HG03565 (cell line): ENCODE measurements around the gene NEDD4L.

Experiments
- ATAC-seq: cut with Tn5 transposase; IDR thresholded peaks from one replicate; pipeline ENCODE4 v1.9.1; 2021; ENCODE audit warnings: mild to moderate bottlenecking, moderate library complexity; ENCODE audit not compliant: unreplicated experiment

NEDD4L gene

DNA sequence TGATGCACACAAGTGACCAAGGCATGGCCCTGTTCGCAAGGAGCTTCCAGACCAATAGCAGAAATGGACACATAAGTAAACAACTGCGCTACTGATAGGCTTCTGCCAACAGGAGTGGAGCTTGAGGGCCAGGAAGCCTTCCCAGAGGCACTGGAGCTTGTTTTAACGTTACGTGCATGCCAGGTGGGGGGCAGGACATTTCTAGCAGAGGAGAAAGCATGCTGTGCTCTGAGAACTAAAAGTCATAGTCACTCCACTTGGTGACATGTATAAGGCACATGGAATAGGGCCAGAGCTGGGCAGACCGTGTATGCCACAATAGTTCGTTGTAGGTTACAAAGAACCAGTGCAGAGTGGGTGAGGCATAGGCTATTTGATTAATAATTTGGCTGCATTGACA lies 184.2 kb downstream of the NEDD4L start:
- ATAC-seq, result no peak

DNA sequence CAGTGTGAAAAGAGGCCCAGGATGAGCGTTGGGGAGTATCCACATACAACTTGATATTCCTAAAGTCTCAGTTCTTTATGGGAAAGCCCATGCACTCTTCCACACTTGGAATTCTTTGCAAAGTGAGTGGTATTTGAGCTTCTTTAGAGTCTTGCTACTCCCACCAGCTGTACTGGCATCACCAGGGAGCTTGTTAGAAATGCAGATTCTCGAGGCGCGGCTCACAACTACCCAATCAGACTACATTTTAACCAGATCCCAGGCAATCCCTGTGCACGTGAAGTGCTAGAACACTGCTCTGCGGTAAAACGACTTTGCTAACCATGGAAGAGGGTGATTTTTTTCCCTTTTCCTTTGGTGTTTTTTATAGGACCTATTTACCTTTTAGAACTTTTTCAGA lies 184.7 kb downstream of the NEDD4L start:
- ATAC-seq, result no peak

DNA sequence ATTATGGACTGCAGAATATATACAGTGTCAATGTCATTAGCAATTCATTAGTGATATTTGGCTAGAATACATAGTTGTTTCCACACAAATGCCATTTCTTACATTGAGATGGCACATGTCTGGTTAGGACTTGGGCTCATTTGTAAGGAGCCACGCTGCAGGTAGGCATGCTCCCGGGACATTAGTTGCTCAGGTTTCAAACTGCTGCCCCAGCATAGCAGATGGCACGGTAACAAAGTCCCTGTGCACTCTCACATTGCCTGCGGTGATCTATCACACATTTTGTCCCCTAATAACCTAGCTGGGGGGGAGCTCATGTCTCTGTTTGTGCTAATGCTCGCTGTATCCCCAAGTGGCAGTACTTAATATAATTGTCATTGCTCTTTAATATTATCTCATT lies 185.1 kb downstream of the NEDD4L start:
- ATAC-seq, result no peak

DNA sequence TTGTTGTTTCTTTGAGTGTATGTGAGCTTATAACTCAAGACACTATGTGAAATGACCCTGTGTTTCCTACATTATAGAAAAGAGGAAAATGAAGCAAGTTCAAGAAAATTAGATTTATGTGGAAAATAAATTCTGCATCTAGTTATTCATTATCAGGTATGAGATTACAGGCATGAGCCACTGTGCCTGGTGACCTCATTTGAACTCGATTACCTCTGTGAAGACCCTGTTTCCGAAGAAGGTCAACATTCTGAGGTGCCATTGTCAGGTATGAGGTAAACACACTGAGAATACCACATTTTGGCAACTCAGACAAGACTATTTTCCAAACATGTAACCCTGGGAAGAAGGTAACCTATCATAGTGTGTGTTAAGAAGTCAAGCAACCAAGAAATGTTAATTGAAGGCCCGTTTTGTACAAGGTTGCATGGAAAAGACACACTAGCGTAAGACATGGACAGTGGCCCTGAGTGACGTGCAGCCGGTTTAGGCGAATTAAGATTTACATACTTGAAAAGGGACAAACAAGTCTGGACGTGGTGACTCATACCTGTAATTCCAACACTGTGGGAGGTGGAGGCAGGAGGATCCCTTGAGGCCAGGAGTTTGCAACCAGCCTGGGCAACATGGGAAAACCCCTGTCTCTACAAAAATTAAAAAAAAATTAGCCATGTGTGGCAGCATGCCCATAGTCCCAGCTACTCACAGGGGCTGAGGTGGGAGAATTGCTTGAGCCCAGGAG lies 186.6 kb downstream of the NEDD4L start:
- no peak for ATAC-seq

DNA sequence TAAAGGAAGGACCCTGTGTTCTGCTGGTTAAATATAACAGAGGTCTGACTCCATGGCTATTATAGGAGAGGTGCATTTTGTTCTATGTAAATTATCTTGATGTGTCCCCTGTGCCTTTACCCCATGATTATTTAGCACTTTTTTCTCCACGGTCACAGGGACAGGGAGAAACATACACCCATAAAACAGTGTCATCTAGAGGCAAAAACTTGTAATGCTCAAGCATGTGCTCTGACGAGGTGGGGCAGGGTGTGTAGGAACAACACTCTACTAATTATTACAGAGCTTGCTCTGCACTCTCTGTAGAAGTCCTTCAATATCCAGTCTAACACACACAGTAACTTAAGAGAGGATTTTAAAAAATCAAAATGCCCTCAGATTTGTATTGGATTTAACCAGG lies 187.9 kb downstream of the NEDD4L start:
- no peak for ATAC-seq

DNA sequence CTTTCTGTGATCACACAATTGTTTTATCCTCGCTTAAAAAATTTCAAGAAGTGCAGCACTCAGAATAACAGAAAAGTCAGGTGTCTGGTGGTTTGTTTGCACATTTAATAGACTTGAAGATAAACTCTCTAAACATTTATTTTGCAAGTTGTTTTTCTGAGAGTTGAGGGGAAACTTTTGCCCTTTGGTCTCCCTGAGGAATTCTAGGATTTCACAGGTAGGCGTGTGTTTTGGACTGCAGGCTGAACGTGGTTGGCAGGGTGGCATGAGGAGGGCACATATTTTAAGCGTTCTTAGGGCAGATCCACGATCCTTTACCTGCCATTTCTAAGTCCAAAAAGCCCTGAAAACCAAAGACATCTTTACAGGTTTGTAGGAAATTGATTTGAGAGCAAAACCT lies 188.6 kb downstream of the NEDD4L start:
- ATAC-seq, result no peak

DNA sequence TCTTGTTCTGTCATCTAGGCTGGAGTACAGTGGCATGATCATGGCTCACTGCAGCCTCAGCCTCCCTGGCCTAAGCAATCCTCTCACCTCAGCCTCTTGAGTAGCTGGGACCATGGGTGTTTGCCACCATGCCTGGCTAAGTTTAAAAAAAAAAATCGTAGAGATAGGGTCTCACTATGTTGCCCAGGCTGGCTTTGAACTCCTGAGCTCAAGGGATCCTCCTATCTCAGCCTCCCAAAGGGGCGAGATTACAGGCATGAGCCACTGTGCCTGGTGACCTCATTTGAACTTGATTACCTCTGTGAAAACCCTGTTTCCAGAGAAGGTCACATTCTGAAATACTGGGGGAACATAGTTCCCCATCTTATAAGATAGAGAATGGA lies 190.3 kb downstream of the NEDD4L start:
- no peak for ATAC-seq

DNA sequence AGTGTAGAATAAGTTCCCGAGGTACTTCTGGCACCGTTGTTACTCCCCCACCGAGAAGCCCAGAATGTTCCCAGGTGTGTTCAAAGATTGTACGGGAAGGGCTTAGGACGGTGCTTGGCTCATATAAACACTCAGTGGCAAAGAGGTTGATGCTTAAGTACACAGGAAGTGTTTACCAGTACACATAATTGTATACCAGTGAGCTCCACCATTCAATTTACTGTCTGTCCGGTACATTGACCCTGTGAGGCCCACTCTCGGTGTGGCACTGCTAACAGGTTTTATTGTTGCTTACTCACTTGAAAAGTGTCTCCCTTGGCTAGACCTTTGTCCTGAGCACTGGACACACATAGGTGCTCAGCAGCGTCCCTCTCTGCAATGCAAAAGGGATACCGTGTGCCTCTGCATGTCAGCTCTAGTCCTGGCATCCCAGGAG lies 191.0 kb downstream of the NEDD4L start:
- ATAC-seq, result no peak

DNA sequence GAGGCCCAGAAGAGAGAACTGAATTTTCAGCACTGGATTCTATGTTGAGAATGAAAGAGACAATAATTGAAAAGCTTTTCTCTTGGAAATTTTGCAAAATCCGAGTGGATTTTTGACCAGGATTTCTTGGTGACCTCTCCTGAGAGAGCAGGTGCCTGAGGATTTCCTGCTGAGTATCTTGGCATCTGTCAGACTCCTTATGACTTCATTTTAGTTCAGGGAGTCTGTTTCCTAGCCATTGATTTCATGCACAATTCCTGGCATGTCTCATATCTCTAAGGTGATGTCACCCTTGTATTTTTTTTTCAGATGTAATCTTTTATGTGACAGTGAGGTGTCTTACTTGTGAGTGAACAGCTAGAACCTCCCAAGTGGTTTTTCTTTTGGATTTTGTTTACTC lies 195.9 kb downstream of the NEDD4L start:
- ATAC-seq, result no peak

DNA sequence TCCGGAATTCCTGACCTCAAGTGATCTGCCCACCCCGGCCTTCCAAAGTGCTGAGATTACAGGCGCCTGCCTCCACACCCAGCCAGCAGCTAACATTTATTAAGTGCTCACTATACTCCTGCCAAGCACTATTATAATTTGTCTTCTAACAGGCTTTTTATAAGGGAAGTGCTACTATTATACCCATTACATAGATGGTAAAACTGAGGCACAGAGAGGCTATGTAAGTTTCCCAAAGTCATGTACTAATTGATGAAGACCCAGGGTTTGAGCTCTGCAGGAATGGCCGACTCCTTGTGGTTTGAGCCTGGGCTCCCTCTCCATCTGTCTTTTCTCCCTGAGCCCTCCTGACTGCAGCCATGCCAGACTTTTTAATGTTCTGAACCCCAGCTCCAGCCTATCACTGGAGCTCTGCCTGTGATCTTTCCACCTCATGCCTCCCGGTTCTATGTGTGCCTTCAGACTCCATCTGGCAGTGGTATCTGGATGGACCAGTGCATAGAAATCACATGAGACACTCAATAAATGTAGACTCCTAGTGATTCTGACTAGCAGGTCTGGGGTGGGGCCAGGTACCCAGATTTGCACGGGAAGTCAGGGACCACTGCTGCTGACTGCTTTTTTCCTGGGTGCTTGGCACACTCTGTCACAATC lies 197.1 kb downstream of the NEDD4L start:
- no peak for ATAC-seq

DNA sequence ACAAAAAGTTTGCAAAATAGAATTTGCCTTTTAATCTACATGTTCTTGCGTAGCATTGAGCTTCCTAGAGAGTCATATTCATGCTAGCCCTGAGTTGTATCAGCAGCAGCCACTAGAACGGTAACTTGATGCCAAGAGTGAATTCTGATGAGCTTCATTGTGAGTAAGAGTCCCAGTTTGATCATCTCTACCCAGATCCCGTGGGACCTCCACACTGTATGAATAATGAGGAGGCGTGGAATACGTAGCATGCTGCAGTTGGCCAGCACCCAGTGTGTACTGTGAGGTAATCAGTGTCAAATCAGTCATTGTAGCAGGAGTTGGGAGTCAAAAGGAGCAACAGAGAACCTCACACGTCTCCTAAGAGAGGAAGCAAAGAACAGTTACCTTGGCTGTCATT lies 197.9 kb downstream of the NEDD4L start:
- no peak for ATAC-seq

DNA sequence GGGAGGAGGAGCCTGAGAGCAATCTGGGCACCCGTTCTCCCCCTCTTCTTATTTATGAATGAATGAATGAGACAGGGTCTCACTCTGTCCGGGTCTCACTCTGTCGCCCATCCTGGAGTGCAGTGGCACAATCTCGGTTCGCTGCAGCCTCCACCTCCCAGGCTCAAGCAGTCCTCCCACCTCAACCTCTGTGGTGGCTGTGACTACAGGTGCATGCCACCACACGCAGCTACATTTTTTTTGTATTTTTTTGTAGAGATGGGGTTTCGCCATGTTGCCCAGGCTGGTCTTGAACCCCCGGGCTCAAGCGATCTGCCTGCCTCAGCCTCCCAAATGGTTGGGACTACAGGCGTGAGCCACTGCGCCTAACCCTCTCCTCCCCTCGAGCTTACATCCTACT lies 198.4 kb downstream of the NEDD4L start:
- no peak for ATAC-seq

DNA sequence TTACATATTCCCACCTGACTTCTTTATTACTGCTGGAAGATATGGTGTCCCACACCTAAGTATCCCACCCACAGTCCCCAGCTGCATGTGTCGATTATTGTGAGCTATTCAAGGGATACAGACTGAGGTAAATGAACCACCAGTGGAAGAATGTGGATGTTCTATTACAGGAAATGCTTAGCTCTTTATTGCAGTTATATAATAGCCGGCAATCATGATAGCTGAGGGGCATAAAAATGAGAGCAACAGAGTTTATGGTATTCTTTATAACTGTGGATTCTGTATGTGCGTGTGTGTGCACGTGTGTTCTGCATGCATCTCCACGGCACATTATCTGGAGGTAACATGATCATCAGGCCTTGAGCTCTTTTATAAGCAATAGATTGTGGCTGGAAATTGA lies 198.9 kb downstream of the NEDD4L start:
- no peak for ATAC-seq

DNA sequence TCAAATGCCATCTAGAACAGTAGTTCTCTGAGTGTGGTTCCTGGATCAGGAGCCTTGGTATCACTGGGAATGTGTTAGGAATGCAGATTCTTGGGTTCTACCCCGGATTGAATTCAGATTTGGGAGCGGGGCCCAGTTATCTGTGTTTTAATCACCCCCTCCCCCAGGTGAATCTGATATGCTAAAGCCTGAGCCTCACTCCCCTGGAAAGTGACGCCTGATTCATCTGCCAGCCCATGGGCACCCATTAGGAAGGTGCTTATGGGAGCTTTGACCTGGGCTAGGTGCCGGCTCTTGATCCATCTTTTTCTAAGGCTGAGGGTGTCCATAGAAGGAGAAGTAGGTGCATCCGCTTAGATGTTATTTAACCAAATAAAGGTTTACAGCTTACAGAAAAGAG lies 199.4 kb downstream of the NEDD4L start:
- no peak for ATAC-seq

DNA sequence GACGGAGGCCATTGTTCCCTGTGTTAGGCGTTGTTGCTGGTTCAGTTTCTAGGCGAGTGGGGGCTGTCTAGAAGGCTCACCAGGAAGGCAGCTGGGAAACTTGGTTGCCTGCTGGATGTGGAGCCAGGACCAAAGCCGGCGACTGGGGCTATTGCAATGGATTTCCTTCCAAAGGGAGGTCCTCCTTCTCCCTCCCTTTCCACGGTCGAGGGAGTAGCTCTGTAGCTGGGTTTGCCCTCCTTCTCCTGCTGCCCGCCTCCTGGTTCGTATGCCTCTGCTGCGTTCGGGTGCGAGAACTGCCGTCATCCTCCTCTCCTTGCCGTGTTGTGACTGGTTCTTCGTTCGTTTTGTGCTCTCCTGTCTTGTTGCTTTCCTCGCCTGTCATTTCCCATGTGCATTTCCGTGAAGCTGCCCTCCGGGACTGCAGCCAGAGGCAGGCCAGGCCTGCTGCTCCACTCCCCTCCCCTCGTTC lies 203.4 kb downstream of the NEDD4L start:
- no peak for ATAC-seq

DNA sequence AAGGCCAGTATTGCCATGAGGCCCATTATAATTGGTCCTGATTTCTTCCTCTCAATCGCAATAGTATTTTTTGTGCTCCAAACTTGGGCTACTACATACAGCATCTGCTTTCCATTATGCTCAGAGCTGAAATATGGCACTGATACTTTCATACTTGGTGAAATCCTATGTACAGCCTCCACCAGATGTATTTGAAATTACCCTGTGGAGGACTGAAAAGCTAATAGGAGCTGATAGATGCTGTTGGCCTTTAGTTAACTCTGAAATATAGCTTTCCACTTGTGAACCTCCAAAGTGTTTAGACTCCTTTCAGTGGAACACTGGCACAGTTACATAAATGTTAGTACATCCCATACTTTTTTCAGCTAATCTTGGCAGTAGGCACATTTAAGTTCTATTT lies 205.7 kb downstream of the NEDD4L start:
- no peak for ATAC-seq

DNA sequence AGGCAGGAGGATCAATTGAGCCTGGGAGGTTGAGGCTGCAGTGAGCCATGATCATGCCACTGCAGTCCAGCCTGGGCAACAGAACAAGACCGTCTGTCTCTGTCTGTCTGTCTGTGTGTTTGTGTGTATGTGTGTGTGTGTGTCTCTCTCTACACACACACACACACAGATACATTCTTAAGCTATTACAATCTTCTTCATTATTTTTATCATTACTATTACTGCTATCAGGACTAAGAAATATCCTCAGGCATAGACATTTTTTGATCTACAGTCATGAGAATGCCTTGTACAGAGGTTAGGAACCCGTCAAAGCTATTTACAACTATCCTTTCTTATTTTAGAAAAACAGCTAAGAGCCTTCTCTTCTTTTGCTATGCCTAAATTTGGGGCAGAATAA lies 207.4 kb downstream of the NEDD4L start:
- no peak for ATAC-seq

DNA sequence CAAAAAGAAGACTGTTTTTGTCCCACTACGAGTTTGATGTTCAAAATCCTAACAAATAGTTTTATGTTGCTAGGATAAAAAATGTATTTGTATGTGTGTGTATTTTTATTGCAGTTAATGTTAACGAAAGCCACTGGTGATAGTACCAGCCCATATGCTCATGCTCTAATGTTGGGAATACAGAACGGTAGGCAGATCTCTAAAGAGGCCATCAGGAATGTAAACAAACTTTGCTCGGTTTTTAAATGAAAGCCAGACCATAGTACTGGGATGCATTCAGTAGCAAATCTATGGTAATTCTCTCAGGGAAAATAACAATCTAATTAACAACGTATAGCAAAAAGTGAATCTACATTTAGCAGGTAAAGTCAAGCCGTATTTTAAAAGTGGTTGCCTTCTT lies 208.1 kb downstream of the NEDD4L start:
- no peak for ATAC-seq

DNA sequence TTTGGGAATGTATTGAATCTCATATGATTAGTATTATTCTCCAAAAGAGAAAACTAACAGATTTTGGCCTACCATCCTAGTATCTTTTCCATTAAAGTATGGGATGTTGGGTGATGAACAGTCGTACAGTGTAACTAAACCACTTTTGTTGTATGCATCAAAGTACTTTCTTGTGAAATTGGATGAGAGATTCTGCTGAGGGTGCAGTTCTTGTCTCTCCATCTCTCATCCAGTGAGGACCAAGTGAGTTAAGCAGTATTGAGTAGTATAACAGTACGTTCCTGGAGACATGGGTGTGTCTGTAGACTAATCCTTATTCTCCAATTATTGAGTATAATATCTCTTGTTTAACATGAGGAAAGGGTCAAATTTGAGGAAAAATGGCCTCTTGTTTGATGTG lies 209.3 kb downstream of the NEDD4L start:
- no peak for ATAC-seq

DNA sequence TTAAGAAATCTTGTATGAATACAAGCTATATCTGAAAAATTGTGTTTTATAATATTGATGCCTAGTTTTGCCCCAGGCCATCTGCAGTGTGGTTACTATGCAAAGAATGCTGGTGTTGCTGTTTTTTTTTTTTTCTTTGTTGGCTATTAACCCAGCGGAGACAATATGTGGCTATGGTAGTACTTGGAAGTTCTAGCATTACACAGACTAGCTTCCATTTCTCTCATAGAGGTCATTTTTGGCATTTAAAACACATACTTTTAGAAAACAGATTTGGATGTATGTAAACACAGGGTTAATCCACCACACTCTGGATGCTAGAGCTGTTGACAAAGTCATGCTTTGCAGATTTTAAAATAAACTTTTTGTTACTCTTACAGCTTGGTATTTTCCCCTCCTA lies 209.8 kb downstream of the NEDD4L start:
- ATAC-seq, result no peak

DNA sequence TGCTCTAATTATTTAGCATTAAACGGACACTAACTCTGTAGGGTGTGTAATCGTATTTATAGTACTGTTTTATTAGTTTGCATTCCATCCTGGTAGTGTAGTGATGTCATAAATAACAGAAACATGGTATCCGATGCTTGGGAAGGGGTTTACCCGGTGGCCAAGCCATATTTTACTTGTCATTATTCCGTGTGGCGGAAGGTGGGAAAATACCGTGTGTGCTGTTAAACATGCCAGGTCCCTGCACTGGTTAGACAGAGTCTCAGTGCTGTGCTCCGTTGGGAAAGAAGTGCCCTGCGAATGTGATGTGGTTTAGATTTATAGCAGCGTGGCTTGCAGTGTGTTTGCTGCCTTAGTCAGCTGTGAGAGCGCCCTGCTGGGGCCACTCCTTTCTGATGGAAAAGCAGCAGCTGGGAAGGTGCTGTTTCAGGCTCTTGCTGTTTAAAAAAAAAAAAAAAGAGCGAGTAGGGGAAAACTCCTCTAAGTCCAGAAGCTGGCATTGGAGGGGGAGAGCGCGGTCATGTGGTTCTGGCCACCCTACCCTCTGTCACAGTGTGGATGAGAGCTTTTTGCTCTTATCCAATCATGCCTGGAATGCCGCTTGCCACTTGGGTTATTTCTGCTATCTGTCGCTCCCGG lies 211.0 kb downstream of the NEDD4L start:
- ATAC-seq, result no peak

DNA sequence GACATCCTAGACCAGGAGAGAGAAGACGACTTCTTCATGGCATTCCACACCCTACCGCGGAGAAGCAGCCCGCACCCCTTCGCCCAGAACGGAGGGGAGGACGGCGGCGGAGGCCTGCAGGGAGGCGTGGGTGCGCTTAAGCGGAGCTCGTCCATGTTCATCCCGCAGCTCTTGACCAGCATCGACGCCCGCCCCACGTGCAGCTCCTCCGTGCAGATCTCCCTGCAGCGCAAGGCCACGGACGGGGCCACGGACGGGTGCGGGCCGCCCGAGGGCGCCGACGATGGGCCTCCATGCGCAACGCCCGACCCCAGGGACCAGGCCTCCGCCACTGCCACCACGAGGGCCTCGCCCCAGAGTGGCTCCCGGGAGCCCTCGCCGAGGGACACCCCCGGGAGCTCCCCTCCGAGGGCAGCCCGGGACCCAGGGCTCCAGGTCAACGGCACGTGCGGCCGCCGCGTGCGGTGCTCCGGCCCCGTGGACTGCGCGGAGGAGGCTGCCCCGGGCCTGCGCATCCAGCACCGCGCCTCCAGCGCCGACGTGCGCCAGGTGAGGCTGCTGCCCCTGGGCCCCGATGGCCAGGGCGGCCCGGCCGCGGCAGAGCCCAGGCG lies 211.8 kb downstream of the NEDD4L start:
- no peak for ATAC-seq
